ENCODE data around the gene NTM.

- TF ChIP-seq EZH2 (IDR thresholded peaks at IDR 0.05; ENCODE audit: insufficient read depth, poor library complexity, severe bottlenecking) = no peak
- TF ChIP-seq EZH2phosphoT487 (IDR thresholded peaks at IDR 0.05; ENCODE audit: insufficient read depth, low read depth) = no peak
Measured at GRCh38 chr11:132258875-132259274, 888.5 kb downstream of the NTM start.

Data from GM23248 (cell line).